H1 (cell line): ENCODE data around the gene MBP. TPM values are rescaled to one million over a fixed set of nuclear protein-coding genes. Genes with fewer than 3 reads are reported as not detected.

ENCODE experiments used
- ASH2L ChIP-seq: fragments of 200-600, 300-600 bp; sonication (generic); IDR thresholded peaks from one replicate; pipeline ENCODE4 v1.7.1; 2017; ENCODE audit warnings: low read length
- CHD7 ChIP-seq: fragments of 300-600 bp; sonication (generic); IDR thresholded peaks from 2 replicates; pipeline ENCODE4 v1.7.1; 2012; ENCODE audit warnings: low read length, moderate library complexity, mild to moderate bottlenecking, inconsistent platforms; ENCODE audit not compliant: insufficient replicate concordance
- CREB1 ChIP-seq: IDR thresholded peaks from 2 replicates; pipeline ENCODE4 v1.6.1; 2012; ENCODE audit warnings: inconsistent platforms
- CTBP2 ChIP-seq: IDR thresholded peaks from 2 replicates; pipeline ENCODE4 v1.7.0; 2011; ENCODE audit warnings: borderline replicate concordance, mild to moderate bottlenecking, moderate library complexity, mixed read lengths, low read length; ENCODE audit not compliant: insufficient read depth, insufficient read length
- KDM5A ChIP-seq: fragments of 200-600 bp; IDR thresholded peaks from 2 replicates; pipeline ENCODE4 v1.7.1; 2012; ENCODE audit warnings: mild to moderate bottlenecking, low read length, inconsistent platforms, mixed read lengths
- POLR2A ChIP-seq, 2 experiments: IDR thresholded peaks; 1 replicate in 1 of 2; 2 replicates in 1 of 2; pipeline ENCODE4 v1.6.1; 2011; ENCODE audit warnings: low read depth in 2 of 2, low read length in 2 of 2, mild to moderate bottlenecking in 2 of 2; ENCODE audit errors: control extremely low read depth in 1 of 2
- SIRT6 ChIP-seq: IDR thresholded peaks from one replicate; pipeline ENCODE4 v1.7.1; 2012; ENCODE audit warnings: low read length, inconsistent platforms
- SRF ChIP-seq: IDR thresholded peaks from 2 replicates; pipeline ENCODE4 v1.6.1; 2011; ENCODE audit warnings: mild to moderate bottlenecking, low read depth, low read length, moderate library complexity
- TAF7 ChIP-seq: optimal IDR thresholded peaks from 2 replicates; pipeline ENCODE3; 2011; ENCODE audit warnings: low read depth, mild to moderate bottlenecking, inconsistent platforms, low read length, moderate library complexity, borderline replicate concordance
- TCF12 ChIP-seq: IDR thresholded peaks from 2 replicates; pipeline ENCODE4 v1.6.1; 2011; ENCODE audit warnings: low read depth, mild to moderate bottlenecking, low read length
- ZNF274 ChIP-seq: IDR thresholded peaks from 2 replicates; pipeline ENCODE4 v1.7.0; 2012; ENCODE audit warnings: low read length, borderline replicate concordance; ENCODE audit errors: extremely low read depth
- polyA plus RNA-seq, 7 experiments: library from polyadenylated mRNA; depleted of rRNA in 3 of 7; stranded (reverse) in 5 of 7; unstranded in 2 of 7; fragments of >200 nt in 5 of 7; fragments of 200-250 nt in 2 of 7; gene quantifications; 1 replicate in 5 of 7; 2 replicates in 1 of 7; 4 replicates in 1 of 7; pipeline versions ENCODE4 v1.2.1 to v1.2.3, GENCODE V29; 2011 to 2013; ENCODE audit warnings: missing spikeins in 2 of 7, mixed read lengths in 2 of 7
- total RNA-seq: library from RNA; stranded (reverse); fragmentation: NEBNext Ultra II Directional; extraction: Animal tissue kit (Norgen Biotek cat#: 25700); gene quantifications from 2 replicates; pipeline ENCODE4 v1.2.1, GENCODE V29; 2021

Gene MBP
- total and polyA plus RNA-seq, 2 of the 8 experiments (the other 6 are each of a cell fraction or from before 2014, with no cell fraction given) = 7.7 to 19.2 TPM

GRCh38 chr18:77042583-77042982 lies 90.0 kb downstream of the MBP start (continued):
- TF ChIP-seq CHD7 = no peak
- TF ChIP-seq SIRT6 = no peak
- TF ChIP-seq TAF7 = no peak
- TF ChIP-seq ASH2L = no peak
- no peak for TF ChIP-seq SRF
- no peak for TF ChIP-seq CTBP2
- TF ChIP-seq CREB1 = no peak
- no peak for TF ChIP-seq ZNF274
- TF ChIP-seq KDM5A = no peak
- TF ChIP-seq TCF12 = no peak
- no peak for TF ChIP-seq POLR2A (IDR thresholded peaks at IDR 0.05; ENCODE audit: control extremely low read depth in 1 of 2, low read depth in 2 of 2, low read length in 2 of 2)
